ENCODE measurements around the gene METTL4.
"Not testable (repeated sequence)": the region's sequence is repeated elsewhere in the genome, so short reads cannot be mapped to it uniquely, and the experiment has no call there.

The METTL4 gene

DNA sequence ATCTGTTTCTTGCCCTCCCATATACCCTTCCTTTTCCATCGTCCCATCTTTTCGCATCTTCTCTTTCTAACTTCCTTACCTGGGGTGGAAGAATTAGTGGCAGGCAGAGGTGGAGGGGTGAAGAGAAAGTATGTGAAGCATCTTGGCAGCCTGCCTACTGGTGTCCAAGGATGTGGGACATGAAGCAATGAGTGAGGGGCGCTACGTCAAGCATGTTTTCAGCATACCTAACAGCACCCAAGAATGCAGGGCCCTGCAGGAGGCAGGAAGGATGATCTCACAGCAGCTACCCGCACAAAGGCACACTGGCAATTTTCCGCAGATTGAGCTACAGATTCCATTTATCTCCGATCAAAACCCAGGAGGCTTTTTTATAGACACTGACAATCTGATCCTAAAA, 42.2 kb downstream of the METTL4 start:
- H3K27me3 ChIP-seq (replicated peaks in 2 of 5; ENCODE audit: control insufficient read depth in 4 of 5, insufficient read depth in 5 of 5, low read length in 4 of 5), result no peaks in the 10 kb centered on the region
- H3K4me3 ChIP-seq (ENCODE audit: control insufficient read depth in 1 of 7, extremely low read depth in 1 of 7, insufficient read depth in 4 of 7, low read depth in 2 of 7, low read length in 6 of 7), result no peak overlapping the region
- peaks cover 0 to 5% (median 0%) of the 10 kb centered on the region in 5 experiments for H3K9me3 ChIP-seq (ENCODE audit: control extremely low read depth in 1 of 5, control insufficient read depth in 4 of 5, insufficient read depth in 2 of 5, low read depth in 1 of 5, low read length in 4 of 5)
- H3K4me1 ChIP-seq (ENCODE audit: control extremely low read depth in 1 of 4, control insufficient read depth in 4 of 4, insufficient read depth in 4 of 4, low read length in 3 of 4), result no peaks in the 10 kb centered on the region
- ChIA-PET CTCF (no interaction called here), POLR2A (no interaction called here)
- peaks cover 0 to 3% (median 0%) of the 10 kb centered on the region in 4 experiments for H3K36me3 ChIP-seq (ENCODE audit: control insufficient read depth in 4 of 4, insufficient read depth in 4 of 4, low read length in 3 of 4)
- WGBS (ENCODE audit: insufficient coverage), result 96% methylated on average over 4 of the region's 7 CpGs
- H3K27ac ChIP-seq (ENCODE audit: insufficient read depth in 1 of 2, low read depth in 1 of 2, low read length in 2 of 2, poor library complexity in 1 of 2, severe bottlenecking in 2 of 2), result no peak overlapping the region
- DNase-seq, result no peak

DNA sequence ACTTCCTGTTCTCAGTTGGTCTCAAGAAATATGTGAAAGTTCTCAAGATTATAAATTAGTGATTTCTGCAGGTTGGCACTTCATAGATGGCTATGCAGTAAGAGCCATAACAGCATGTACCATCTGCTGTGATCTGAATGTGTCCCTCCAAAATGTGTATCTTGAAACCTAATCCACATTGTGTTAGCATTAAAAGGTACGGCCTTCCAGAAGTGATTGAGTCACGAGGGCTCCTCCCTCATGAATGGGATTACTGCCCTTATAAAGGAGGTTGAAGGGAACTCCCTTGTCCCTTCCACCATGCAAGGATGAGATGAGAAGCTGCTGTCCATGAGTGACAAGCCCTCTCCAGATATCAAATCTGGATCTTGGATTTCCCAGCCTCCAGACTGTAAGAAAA, 45.0 kb downstream of the METTL4 start:
- H3K36me3 ChIP-seq (ENCODE audit: control insufficient read depth in 4 of 4, insufficient read depth in 4 of 4, low read length in 3 of 4), result no peaks in the 10 kb centered on the region
- no peak overlapping the region for H3K27ac ChIP-seq (ENCODE audit: insufficient read depth in 1 of 2, low read depth in 1 of 2, low read length in 2 of 2, poor library complexity in 1 of 2, severe bottlenecking in 2 of 2)
- ChIA-PET POLR2A (no interaction called here), CTCF (interaction anchor here (0.6 to 1.0 kb wide), 2 partner anchors 15 to 38 kb away, joined by 3 to 4 read pairs; no protein-coding TSS in a partner anchor)
- no peaks in the 10 kb centered on the region for H3K4me1 ChIP-seq (ENCODE audit: control extremely low read depth in 1 of 4, control insufficient read depth in 4 of 4, insufficient read depth in 4 of 4, low read length in 3 of 4)
- H3K27me3 ChIP-seq (replicated peaks in 2 of 5; ENCODE audit: control insufficient read depth in 4 of 5, insufficient read depth in 5 of 5, low read length in 4 of 5), result no peaks in the 10 kb centered on the region
- 100% methylated on average over 2 of the region's 2 CpGs for WGBS (ENCODE audit: insufficient coverage)
- DNase-seq, result no peak
- H3K4me3 ChIP-seq (ENCODE audit: control insufficient read depth in 1 of 7, extremely low read depth in 1 of 7, insufficient read depth in 4 of 7, low read depth in 2 of 7, low read length in 6 of 7), result no peak overlapping the region
- H3K9me3 ChIP-seq (ENCODE audit: control extremely low read depth in 1 of 5, control insufficient read depth in 4 of 5, insufficient read depth in 2 of 5, low read depth in 1 of 5, low read length in 4 of 5), result no peaks in the 10 kb centered on the region

DNA sequence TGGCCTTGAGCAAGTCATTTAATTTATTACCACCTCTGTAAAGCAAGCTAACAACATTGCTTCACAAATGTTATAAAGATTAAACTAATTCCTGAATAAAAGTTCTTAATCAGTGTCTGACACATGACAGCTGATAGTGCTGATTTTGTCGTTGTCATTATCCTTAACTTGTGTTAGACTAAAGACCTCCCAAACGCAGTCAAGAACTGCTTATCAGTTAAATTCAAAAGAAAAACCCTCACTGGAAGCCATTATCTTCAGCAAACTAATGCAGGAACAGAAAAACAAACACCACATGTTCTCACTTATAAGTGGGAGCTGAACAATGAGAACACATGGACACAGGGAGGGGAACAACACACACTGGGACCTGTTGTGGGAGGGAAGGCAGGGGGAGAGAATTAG, 46.5 kb downstream of the METTL4 start:
- H3K27ac ChIP-seq (ENCODE audit: insufficient read depth in 1 of 2, low read depth in 1 of 2, low read length in 2 of 2, poor library complexity in 1 of 2, severe bottlenecking in 2 of 2); H3K36me3 ChIP-seq (ENCODE audit: control insufficient read depth in 4 of 4, insufficient read depth in 4 of 4, low read length in 3 of 4); H3K4me3 ChIP-seq (ENCODE audit: control insufficient read depth in 1 of 7, extremely low read depth in 1 of 7, insufficient read depth in 4 of 7, low read depth in 2 of 7, low read length in 6 of 7); H3K4me1 ChIP-seq (ENCODE audit: control extremely low read depth in 1 of 4, control insufficient read depth in 4 of 4, insufficient read depth in 4 of 4, low read length in 3 of 4); DNase-seq; POLR2A ChIA-PET; CTCF ChIA-PET; H3K27me3 ChIP-seq (replicated peaks in 2 of 5; ENCODE audit: control insufficient read depth in 4 of 5, insufficient read depth in 5 of 5, low read length in 4 of 5); H3K9me3 ChIP-seq (ENCODE audit: control extremely low read depth in 1 of 5, control insufficient read depth in 4 of 5, insufficient read depth in 2 of 5, low read depth in 1 of 5, low read length in 4 of 5): not testable (repeated sequence)
- WGBS (ENCODE audit: insufficient coverage), result 65% methylated on average over 2 of the region's 2 CpGs

- Histone ChIP-seq H3K36me3 (ENCODE audit: control insufficient read depth in 4 of 4, insufficient read depth in 4 of 4, low read length in 3 of 4) (no peaks in the 10 kb centered on the region), H3K27me3 (replicated peaks in 2 of 5; ENCODE audit: control insufficient read depth in 4 of 5, insufficient read depth in 5 of 5, low read length in 4 of 5) (no peaks in the 10 kb centered on the region), H3K27ac (ENCODE audit: insufficient read depth in 1 of 2, low read depth in 1 of 2, low read length in 2 of 2, poor library complexity in 1 of 2, severe bottlenecking in 2 of 2) (no peak overlapping the region), H3K9me3 (ENCODE audit: control extremely low read depth in 1 of 5, control insufficient read depth in 4 of 5, insufficient read depth in 2 of 5, low read depth in 1 of 5, low read length in 4 of 5) (no peaks in the 10 kb centered on the region), H3K4me3 (ENCODE audit: control insufficient read depth in 1 of 7, extremely low read depth in 1 of 7, insufficient read depth in 4 of 7, low read depth in 2 of 7, low read length in 6 of 7) (no peak overlapping the region), H3K4me1 (ENCODE audit: control extremely low read depth in 1 of 4, control insufficient read depth in 4 of 4, insufficient read depth in 4 of 4, low read length in 3 of 4) (no peaks in the 10 kb centered on the region)
- DNase-seq, result no peak
- ChIA-PET POLR2A (no interaction called here), CTCF (no interaction called here)
- 87% methylated on average over 3 of the region's 4 CpGs for WGBS (ENCODE audit: insufficient coverage)
Observed at GRCh38 chr18:2522112-2522511, 49.2 kb downstream of the METTL4 start.

- POLR2A ChIA-PET, result no interaction called here
- WGBS (ENCODE audit: insufficient coverage), result 79% methylated on average over 5 of the region's 5 CpGs
- DNase-seq, result no peak
- Histone ChIP-seq H3K9me3 (ENCODE audit: control extremely low read depth in 1 of 5, control insufficient read depth in 4 of 5, insufficient read depth in 2 of 5, low read depth in 1 of 5, low read length in 4 of 5) (peaks cover 0 to 3% (median 0%) of the 10 kb centered on the region in 5 experiments), H3K27ac (ENCODE audit: insufficient read depth in 1 of 2, low read depth in 1 of 2, low read length in 2 of 2, poor library complexity in 1 of 2, severe bottlenecking in 2 of 2) (no peak overlapping the region), H3K36me3 (ENCODE audit: control insufficient read depth in 4 of 4, insufficient read depth in 4 of 4, low read length in 3 of 4) (no peaks in the 10 kb centered on the region), H3K27me3 (replicated peaks in 2 of 5; ENCODE audit: control insufficient read depth in 4 of 5, insufficient read depth in 5 of 5, low read length in 4 of 5) (no peaks in the 10 kb centered on the region), H3K4me1 (ENCODE audit: control extremely low read depth in 1 of 4, control insufficient read depth in 4 of 4, insufficient read depth in 4 of 4, low read length in 3 of 4) (peaks cover 0 to 10% (median under 1%) of the 10 kb centered on the region in 4 experiments), H3K4me3 (ENCODE audit: control insufficient read depth in 1 of 7, extremely low read depth in 1 of 7, insufficient read depth in 4 of 7, low read depth in 2 of 7, low read length in 6 of 7) (no peak overlapping the region)
- CTCF ChIA-PET, result interaction anchor here (0.9 kb wide), 1 partner anchor 29 kb away, joined by 3 read pairs; no protein-coding TSS in a partner anchor
Observed at GRCh38 chr18:2518473-2518872, 52.8 kb downstream of the METTL4 start.

DNA sequence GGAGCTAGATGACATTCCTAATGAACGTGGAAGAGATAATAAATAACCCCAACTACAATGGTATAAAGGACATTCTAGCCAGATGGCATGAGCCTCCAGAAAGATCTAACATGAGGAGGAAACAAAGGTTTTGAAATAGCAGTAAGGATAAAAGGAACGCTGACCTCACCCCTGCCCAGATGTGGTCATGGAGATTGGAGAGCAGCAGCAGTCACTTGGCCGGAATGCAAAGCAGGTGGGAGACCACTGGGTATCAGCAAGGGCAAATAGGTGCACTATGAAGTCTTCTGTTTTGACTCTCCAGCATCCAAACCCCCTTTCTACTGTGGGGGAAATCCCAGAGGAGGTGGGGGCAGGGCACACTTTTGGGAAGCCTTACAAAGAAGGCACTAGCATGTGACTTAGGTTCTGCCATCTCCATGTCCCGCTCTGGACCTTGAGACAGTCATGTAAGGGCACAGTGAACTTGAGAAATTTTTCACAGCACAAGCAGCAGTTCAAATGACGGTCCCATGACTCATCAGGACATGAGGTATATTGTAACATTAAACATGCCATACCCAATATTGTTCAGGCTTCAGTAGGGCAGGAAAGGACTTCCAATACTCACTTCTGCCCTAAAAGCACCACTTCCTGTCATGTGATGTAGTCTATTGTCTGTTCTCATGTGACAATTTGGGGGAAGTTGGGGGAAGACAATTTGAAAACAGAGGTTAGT, 55.2 kb downstream of the METTL4 start:
- WGBS (ENCODE audit: insufficient coverage), result 97% methylated on average over 5 of the region's 5 CpGs

GRCh38 chr18:2515171-2515787, 56.0 kb downstream of the METTL4 start:
- Histone ChIP-seq H3K27me3 (replicated peaks in 2 of 5; ENCODE audit: control insufficient read depth in 4 of 5, insufficient read depth in 5 of 5, low read length in 4 of 5) (no peaks in the 10 kb centered on the region), H3K36me3 (ENCODE audit: control insufficient read depth in 4 of 4, insufficient read depth in 4 of 4, low read length in 3 of 4) (no peaks in the 10 kb centered on the region), H3K4me3 (ENCODE audit: control insufficient read depth in 1 of 7, extremely low read depth in 1 of 7, insufficient read depth in 4 of 7, low read depth in 2 of 7, low read length in 6 of 7) (no peak overlapping the region), H3K27ac (ENCODE audit: insufficient read depth in 1 of 2, low read depth in 1 of 2, low read length in 2 of 2, poor library complexity in 1 of 2, severe bottlenecking in 2 of 2) (no peak overlapping the region), H3K9me3 (ENCODE audit: control extremely low read depth in 1 of 5, control insufficient read depth in 4 of 5, insufficient read depth in 2 of 5, low read depth in 1 of 5, low read length in 4 of 5) (peaks cover 0 to 3% (median 0%) of the 10 kb centered on the region in 5 experiments), H3K4me1 (ENCODE audit: control extremely low read depth in 1 of 4, control insufficient read depth in 4 of 4, insufficient read depth in 4 of 4, low read length in 3 of 4) (peaks cover 0 to 10% (median under 1%) of the 10 kb centered on the region in 4 experiments)
- WGBS (ENCODE audit: insufficient coverage), result 88% methylated on average over 1 of the region's 1 CpG
- POLR2A ChIA-PET, result no interaction called here
- DNase-seq, result no peak
- CTCF ChIA-PET, result no interaction called here

More for the DNA sequence above, 55.2 kb downstream of the METTL4 start:
- Histone ChIP-seq H3K27me3 (replicated peaks in 2 of 5; ENCODE audit: control insufficient read depth in 4 of 5, insufficient read depth in 5 of 5, low read length in 4 of 5) (no peaks in the 10 kb centered on the region), H3K4me1 (ENCODE audit: control extremely low read depth in 1 of 4, control insufficient read depth in 4 of 4, insufficient read depth in 4 of 4, low read length in 3 of 4) (peaks cover 0 to 10% (median under 1%) of the 10 kb centered on the region in 4 experiments), H3K36me3 (ENCODE audit: control insufficient read depth in 4 of 4, insufficient read depth in 4 of 4, low read length in 3 of 4) (no peaks in the 10 kb centered on the region), H3K4me3 (ENCODE audit: control insufficient read depth in 1 of 7, extremely low read depth in 1 of 7, insufficient read depth in 4 of 7, low read depth in 2 of 7, low read length in 6 of 7) (no peak overlapping the region), H3K27ac (ENCODE audit: insufficient read depth in 1 of 2, low read depth in 1 of 2, low read length in 2 of 2, poor library complexity in 1 of 2, severe bottlenecking in 2 of 2) (no peak overlapping the region), H3K9me3 (ENCODE audit: control extremely low read depth in 1 of 5, control insufficient read depth in 4 of 5, insufficient read depth in 2 of 5, low read depth in 1 of 5, low read length in 4 of 5) (peaks cover 0 to 3% (median 0%) of the 10 kb centered on the region in 5 experiments)
- ChIA-PET POLR2A (no interaction called here), CTCF (no interaction called here)
- peak in 2 of 3 donors; percentile 10 to 32 for DNase-seq
